H1 (cell line): ENCODE measurements around the gene MAGI2. TPM values are rescaled to one million over a fixed set of nuclear protein-coding genes. Genes with fewer than 3 reads are reported as not detected.

Source experiments
- POU5F1 ChIP-seq: IDR thresholded peaks from 2 replicates; pipeline ENCODE4 v1.6.1; 2011; ENCODE audit warnings: low read depth, mild to moderate bottlenecking, low read length, moderate library complexity
- RAD21 ChIP-seq, 2 experiments: IDR thresholded peaks in 1 of 2; conservative IDR thresholded peaks in 1 of 2; 2 replicates each; pipeline ENCODE4 v1.6.1; 2011; ENCODE audit warnings: low read depth in 2 of 2, low read length in 2 of 2, improper control_type of control experiment in 1 of 2, inconsistent platforms in 1 of 2, mild to moderate bottlenecking in 1 of 2, moderate library complexity in 1 of 2
- TEAD4 ChIP-seq: IDR thresholded peaks from 2 replicates; pipeline ENCODE4 v1.6.1; 2012; ENCODE audit warnings: low read depth, low read length, inconsistent platforms, mixed read lengths
- ZNF274 ChIP-seq: IDR thresholded peaks from 2 replicates; pipeline ENCODE4 v1.7.0; 2012; ENCODE audit warnings: low read length, borderline replicate concordance; ENCODE audit errors: extremely low read depth
- polyA plus RNA-seq, 7 experiments: library from polyadenylated mRNA; depleted of rRNA in 3 of 7; stranded (reverse) in 5 of 7; unstranded in 2 of 7; fragments of >200 nt in 5 of 7; fragments of 200-250 nt in 2 of 7; gene quantifications; 1 replicate in 5 of 7; 2 replicates in 1 of 7; 4 replicates in 1 of 7; pipeline versions ENCODE4 v1.2.1 to v1.2.3, GENCODE V29; 2011 to 2013; ENCODE audit warnings: missing spikeins in 2 of 7, mixed read lengths in 2 of 7
- total RNA-seq: library from RNA; stranded (reverse); fragmentation: NEBNext Ultra II Directional; extraction: Animal tissue kit (Norgen Biotek cat#: 25700); gene quantifications from 2 replicates; pipeline ENCODE4 v1.2.1, GENCODE V29; 2021

The MAGI2 gene
- total and polyA plus RNA-seq, 2 of the 8 experiments (the other 6 are each of a cell fraction or from before 2014, with no cell fraction given), result 6.0 to 27.3 TPM

DNA sequence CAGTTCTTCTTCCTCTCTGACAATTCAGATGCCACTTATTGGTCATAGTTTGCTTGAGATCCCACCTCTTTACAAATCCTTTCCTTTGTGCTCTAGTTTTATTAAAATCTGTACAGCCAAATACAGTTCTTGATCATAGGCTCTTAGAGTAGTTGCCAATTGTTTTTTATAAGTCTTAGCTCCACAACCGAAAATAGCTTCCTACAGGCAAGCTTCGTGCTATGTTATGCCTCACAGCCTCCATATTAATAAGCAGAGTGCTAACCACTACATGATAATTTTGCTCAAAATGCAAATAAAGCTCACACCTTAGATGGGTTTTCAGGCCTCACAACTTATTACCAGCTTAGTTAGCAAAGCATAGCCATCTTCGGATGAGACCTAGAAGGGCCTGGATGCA, 688.9 kb downstream of the MAGI2 start (continued):
- TF ChIP-seq TEAD4, result no peak
- TF ChIP-seq RAD21 (IDR thresholded peaks at IDR 0.05 in 1 of 2, conservative IDR thresholded peaks at IDR 0.05 in 1 of 2; ENCODE audit: low read depth in 2 of 2, low read length in 2 of 2), result no peak
- TF ChIP-seq ZNF274, result no peak
- TF ChIP-seq POU5F1, result no peak
- TF ChIP-seq, all 59 proteins: peak for 0
